ENCODE data around the gene ZC3H4.
"Not testable (repeated sequence)": the region's sequence is repeated elsewhere in the genome, so short reads cannot be mapped to it uniquely, and the experiment has no call there.

ZC3H4 gene

DNA sequence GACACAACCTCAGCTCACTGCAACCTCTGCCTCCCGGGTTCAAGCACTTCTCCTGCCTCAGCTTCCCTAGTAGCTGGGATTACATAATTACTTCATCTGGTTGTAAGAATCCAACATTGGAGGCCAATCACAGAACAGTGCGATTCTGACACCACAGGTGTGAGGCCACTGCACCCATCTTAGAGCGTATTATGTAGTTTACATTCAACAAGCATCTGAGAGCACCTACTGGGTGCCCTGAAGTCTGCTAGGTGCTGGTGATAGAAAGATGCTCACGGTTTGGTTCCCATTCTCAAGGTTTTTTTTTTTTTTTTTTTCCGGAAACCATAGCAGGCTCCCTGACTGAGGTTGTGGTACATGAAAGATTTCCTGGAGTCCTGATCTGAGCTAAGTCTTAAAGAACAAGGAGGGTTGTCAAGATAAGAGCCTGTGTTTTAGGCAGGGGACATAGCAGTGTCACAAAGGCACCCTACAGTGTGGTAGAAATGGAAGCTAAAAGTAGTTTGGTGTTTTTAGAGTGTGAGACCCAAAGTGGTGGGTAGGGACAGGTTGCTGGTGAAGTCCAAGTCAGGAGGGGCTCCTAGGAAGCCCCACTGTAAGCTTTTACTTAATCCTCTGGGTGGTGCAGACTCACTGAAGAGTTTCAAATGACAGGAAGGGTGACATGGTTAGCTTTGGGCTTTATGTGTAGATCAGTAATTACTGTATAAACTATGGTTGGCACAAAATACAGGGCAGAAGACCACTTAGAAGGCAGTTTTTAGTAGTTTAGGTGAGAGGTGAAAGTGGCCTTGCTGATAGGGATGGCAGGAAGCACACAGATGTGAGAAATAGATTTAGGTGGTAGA is 32.3 kb upstream of the ZC3H4 start:
- no peak for TF ChIP-seq JUND (IDR thresholded peaks at IDR 0.05; ENCODE audit: low read depth)
- in situ Hi-C loops (cut with HindIII; ENCODE audit: low pct_unique_long_range_greater_than_20kb, low sequenced_read_pairs) = no loop called here
- no peak for DNase-seq (ENCODE audit: low read depth in 1 of 2, low spot score in 1 of 2)

DNA sequence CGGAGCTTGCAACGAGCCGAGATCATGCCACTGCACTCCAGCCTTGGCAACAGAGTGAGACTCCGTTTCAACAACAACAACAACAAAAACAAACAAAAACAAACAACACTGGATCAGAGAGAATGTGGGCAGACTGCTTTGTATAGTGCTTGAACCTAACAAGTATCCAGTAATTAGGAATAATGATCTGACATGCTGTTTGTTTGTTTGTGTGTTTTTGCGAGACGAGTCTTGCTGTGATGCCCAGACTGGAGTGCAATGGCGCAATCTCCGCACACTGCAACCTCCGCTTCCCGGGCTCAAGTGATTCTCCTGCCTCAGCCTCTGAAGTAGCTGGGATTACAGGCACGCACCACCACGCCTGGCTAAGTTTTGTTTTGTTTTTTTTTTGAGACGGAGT is 31.1 kb upstream of the ZC3H4 start:
- TF ChIP-seq JUND (IDR thresholded peaks at IDR 0.05; ENCODE audit: low read depth) = no peak
- no peak for DNase-seq (ENCODE audit: low read depth in 1 of 2, low spot score in 1 of 2)
- in situ Hi-C loops (cut with HindIII; ENCODE audit: low pct_unique_long_range_greater_than_20kb, low sequenced_read_pairs) = no loop called here

DNA sequence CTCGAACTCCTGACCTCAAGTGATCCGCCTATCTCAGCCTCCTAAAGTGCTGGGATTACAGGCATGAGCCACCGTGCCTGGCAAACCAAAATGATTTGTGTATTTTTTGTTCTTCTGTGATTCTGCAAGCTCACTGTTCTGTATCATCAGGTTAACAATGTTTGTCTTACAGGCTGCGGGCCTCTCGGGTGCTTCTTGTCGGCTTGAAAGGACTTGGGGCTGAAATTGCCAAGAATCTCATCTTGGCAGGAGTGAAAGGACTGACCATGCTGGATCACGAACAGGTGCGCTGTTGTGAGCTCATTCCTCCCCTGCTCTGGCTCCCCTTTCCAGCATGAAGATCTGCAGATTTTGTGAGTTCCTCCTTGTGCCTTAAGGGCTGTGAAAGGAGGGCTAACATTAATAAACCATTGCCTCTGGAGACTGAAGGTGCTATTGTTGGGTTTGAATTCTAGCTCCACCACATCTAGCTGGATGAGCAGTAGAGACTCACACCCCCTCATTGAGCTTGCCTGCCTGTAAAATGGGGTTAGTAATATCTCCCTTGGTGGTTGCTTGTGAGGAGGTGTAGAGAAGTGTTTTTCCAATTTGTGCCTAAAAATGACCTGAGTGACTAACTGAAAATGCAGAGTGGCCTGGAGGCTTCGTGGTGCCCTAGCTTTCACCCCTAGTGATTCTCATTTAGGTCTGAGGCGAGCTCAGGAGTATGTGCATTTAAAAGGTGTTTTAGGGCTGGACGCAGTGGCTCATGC is 29.9 kb upstream of the ZC3H4 start:
- DNase-seq (ENCODE audit: low read depth in 1 of 2, low spot score in 1 of 2) = peak in 1 of 2 experiments; percentile 23
- in situ Hi-C loops (cut with HindIII; ENCODE audit: low pct_unique_long_range_greater_than_20kb, low sequenced_read_pairs) = no loop called here
- no peak for TF ChIP-seq JUND (IDR thresholded peaks at IDR 0.05; ENCODE audit: low read depth)

DNA sequence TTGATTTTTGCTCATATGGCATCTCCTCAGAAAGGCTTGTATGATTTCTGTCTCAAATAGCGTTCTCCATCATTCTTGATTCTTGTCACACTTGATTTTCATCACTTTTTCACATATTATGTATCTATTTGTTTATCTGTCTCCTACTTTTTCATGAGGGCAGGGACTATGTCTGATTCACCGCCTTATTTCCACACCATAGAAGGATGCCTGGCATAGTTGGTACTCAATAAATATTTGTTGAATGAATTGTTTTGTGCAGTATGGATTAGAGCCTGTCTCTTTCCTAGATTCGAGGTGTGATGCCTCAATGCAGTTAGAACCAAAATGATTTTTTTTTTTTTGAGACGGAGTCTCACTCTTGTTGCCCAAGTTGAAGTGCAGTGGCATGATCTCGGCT is 29.2 kb upstream of the ZC3H4 start:
- no peak; the same call in 1 of the 2 replicates for TF ChIP-seq JUND (IDR thresholded peaks at IDR 0.05; ENCODE audit: low read depth)
- in situ Hi-C loops (cut with HindIII; ENCODE audit: low pct_unique_long_range_greater_than_20kb, low sequenced_read_pairs) = no loop called here
- DNase-seq (ENCODE audit: low read depth in 1 of 2, low spot score in 1 of 2) = peak in 1 of 2 experiments; percentile 60

DNA sequence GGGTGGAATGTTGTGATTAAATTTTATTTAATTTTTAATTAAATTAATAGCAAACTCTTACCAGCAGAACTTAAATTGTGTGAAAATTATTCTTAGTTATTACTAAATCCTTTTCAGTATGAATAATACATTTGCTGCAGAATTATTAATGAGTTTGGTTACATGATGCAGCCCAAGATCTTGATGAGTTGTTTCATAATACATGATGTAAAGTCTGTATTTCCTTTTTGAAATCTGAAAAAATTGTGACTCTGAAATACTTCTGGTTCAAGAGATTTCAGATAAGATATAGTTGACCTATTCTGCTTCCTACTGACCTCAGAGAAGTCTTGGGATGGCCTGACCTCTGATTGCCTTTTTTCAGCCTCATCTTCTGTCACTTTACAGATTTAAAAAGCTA is 28.1 kb upstream of the ZC3H4 start:
- in situ Hi-C loops (cut with HindIII; ENCODE audit: low pct_unique_long_range_greater_than_20kb, low sequenced_read_pairs) = no loop called here
- no peak for DNase-seq (ENCODE audit: low read depth in 1 of 2, low spot score in 1 of 2)
- TF ChIP-seq JUND (IDR thresholded peaks at IDR 0.05; ENCODE audit: low read depth) = no peak

DNA sequence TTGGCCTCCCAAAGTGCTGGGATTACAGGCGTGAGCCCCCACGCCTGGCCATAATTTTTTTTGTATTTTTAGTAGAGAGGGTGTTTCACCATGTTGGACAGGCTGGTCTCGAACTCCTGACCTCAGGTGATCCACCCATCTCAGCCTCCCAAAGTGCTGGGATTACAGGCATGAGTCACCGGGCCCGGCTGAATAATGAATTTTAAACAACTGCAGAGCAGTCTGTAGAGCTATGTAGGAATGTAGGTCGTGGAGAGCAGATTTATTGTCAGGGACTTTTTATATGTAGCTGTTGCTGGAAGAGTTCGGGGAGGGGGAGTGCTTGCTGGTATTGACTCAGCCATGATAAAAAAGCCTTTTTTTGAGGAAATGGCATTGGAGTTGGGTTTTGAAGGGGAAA is 27.7 kb upstream of the ZC3H4 start:
- DNase-seq (ENCODE audit: low read depth in 1 of 2, low spot score in 1 of 2); in situ Hi-C loops (cut with HindIII; ENCODE audit: low pct_unique_long_range_greater_than_20kb, low sequenced_read_pairs): not testable (repeated sequence)

DNA sequence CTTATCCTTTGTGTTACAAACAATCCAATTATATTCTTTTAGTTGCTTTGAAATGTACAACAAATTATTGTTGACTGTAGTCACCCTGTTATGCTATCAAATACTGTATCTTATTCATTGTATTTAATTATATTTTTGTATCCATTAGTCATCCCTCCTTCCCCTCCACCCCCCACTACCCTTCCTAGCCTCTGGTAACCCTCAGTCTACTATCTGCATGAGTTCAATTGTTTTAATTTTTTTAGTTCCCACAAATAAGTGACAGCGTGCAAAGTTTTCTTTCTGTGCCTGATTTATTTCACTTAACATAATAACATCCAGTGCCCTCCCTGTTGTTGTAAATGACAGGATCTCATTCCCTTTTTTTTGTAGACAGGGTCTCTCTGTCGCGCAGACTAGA is 21.6 kb upstream of the ZC3H4 start:
- in situ Hi-C loops (cut with HindIII; ENCODE audit: low pct_unique_long_range_greater_than_20kb, low sequenced_read_pairs) = no loop called here
- no peak for DNase-seq (ENCODE audit: low read depth in 1 of 2, low spot score in 1 of 2)
- TF ChIP-seq JUND (IDR thresholded peaks at IDR 0.05; ENCODE audit: low read depth) = no peak

DNA sequence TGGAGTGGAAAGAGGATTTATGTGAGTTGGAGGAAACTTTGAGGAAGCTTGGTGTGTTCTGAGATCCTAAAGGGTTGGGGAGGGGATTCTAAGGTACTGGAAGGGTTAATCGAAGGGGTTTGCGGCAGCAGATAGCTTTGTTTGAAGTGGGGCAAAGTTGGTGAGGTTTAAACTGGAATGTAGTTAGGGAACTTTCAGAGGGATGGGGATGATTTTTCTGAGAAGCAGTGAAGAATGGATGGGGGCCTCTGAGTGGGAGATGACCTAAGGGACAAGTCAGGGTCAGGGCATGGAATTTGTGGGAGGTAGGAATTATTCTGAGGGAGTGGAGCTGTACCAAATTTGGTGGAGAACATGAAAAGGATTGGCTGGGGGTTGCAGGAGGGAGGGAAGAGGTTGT is 21.0 kb upstream of the ZC3H4 start:
- in situ Hi-C loops (cut with HindIII; ENCODE audit: low pct_unique_long_range_greater_than_20kb, low sequenced_read_pairs) = no loop called here
- no peak for TF ChIP-seq JUND (IDR thresholded peaks at IDR 0.05; ENCODE audit: low read depth)
- no peak for DNase-seq (ENCODE audit: low read depth in 1 of 2, low spot score in 1 of 2)

DNA sequence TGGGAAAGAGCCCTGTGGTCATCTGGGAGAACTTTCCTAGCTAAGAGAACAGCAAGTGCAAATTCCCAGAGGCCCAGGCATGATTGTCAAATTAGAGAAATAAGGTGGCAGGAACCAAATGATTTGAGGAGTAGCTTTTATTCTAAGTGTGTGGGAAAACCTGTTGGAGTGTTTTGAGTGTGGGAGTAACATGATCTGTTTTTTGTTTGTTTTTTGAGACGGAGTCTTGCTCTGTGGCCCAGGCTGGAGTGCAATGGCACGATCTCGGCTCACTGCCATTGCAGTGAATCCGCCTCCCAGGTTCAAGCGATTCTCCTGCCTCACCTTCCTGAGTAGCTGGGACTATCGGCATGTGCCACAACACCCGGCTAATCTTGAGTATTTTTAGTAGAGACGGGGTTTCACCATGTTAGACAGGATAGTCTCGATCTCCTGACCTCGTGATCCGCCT is 19.5 kb upstream of the ZC3H4 start:
- in situ Hi-C loops (cut with HindIII; ENCODE audit: low pct_unique_long_range_greater_than_20kb, low sequenced_read_pairs) = no loop called here
- DNase-seq (ENCODE audit: low read depth in 1 of 2, low spot score in 1 of 2) = peak in 1 of 2 experiments; percentile 36
- TF ChIP-seq JUND (IDR thresholded peaks at IDR 0.05; ENCODE audit: low read depth) = no peak

DNA sequence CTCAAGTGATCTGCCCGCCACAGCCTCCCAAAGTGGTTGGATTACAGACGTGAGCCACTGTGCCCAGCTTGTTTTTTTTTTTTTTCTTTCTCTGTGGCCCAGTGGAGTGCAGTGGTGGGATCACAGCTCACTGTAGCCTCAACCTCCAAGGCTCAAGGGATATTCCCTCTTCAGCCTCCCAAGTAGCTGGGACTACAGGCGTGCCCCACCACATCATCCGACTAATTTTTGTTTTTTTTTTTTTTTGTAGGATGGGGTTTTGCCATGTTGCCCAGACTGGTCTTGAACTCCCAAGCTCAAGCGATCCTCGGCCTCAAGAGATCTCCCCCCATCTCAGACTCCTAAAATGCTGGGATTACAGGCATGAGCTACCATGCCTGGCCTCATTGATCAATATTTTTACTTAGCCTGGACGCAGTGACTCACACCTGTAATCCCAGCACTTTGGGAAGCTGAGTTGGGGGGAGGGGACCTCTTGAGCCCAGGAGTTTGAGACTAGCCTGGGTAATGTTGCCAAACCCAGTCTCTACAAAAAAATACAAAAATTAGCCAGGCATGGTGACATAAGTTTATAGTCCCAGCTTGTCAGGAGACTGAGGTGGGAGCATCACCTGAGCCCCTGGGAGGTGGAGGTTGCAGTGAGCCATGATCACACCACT is 18.7 kb upstream of the ZC3H4 start:
- no peak for TF ChIP-seq JUND (IDR thresholded peaks at IDR 0.05; ENCODE audit: low read depth)
- in situ Hi-C loops (cut with HindIII; ENCODE audit: low pct_unique_long_range_greater_than_20kb, low sequenced_read_pairs) = no loop called here
- no peak for DNase-seq (ENCODE audit: low read depth in 1 of 2, low spot score in 1 of 2)

DNA sequence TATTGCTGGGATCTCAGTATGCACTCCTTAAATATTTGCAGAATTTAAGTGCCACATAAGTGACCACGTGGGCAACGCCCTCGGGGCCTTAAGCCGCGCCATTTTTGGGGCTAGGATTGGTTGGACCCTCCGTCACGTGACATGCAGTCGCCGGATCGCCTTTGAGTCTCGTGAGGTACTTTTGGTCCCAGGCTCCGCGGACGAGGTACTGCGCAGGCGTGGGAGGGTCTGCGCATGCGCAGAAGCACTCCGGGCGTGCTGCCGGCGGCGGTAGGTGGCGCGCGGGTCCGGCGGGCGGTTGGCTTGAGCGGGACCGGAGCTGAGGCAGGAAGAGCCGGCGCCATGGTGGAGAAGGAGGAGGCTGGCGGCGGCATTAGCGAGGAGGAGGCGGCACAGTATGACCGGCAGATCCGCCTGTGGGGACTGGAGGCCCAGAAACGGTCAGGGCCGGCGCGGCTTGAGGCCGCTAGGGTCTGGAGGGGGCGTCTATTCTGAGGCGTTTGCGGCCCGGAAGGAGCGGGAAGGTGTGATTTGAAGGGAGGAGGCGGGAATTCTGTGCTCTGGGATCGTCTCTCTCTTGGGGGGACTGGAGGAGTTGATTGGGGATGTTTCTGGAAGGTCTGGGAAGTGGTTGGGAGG is 17.1 kb upstream of the ZC3H4 start, which contains the start of gene SAE1:
Gene SAE1 (plus strand): TSS at position 247 of the 639 bp plus-strand sequence. CDS start 96 bp downstream, at position 343.
- in situ Hi-C loops (cut with HindIII; ENCODE audit: low pct_unique_long_range_greater_than_20kb, low sequenced_read_pairs) = no loop called here
- DNase-seq (ENCODE audit: low read depth in 1 of 2, low spot score in 1 of 2) = peak; percentile 86 to 98
- no peak for TF ChIP-seq JUND (IDR thresholded peaks at IDR 0.05; ENCODE audit: low read depth)

DNA sequence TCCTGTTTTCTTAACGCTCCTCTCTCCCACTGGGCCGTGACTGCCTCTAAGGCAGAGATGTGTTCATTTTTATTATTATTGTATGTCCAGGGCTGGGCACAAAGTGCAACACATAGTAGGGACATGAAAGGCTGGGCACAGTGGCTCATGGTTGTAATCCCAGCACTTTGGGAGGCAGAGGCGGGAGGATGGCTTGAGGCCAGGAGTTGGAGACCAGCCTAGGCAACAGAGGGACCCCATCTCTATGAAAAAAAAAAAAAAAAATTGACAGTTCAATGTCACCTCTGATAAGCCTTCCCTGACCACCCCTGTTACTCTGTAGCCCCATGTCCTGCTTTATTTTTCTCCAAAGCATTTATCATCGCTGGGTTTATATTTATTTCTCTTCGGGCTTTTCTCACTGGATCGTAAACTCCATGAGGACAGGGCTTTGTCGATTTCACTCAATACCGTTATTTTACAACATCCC is 16.6 kb upstream of the ZC3H4 start:
- in situ Hi-C loops (cut with HindIII; ENCODE audit: low pct_unique_long_range_greater_than_20kb, low sequenced_read_pairs) = no loop called here
- no peak for TF ChIP-seq JUND (IDR thresholded peaks at IDR 0.05; ENCODE audit: low read depth)
- DNase-seq (ENCODE audit: low read depth in 1 of 2, low spot score in 1 of 2) = no peak

All from T47D (cell line).